HL-60 (cell line): ENCODE data around the gene DNAJB12.

ENCODE experiments used
- DNase-seq, 2 experiments: peaks; one replicate each; pipeline ENCODE4 v3.0.0-alpha.2; 2010 to 2020; ENCODE audit warnings: low read depth in 1 of 2, low spot score in 1 of 2
- H3K27ac ChIP-seq: fragments of 250-450 bp; sonication (Bioruptor Pico); replicated peaks from 2 replicates; pipeline ENCODE4 v1.5.1; 2020; ENCODE audit warnings: mild to moderate bottlenecking, moderate library complexity
- H3K27me3 ChIP-seq: fragments of 250-450 bp; sonication (Bioruptor Pico); 2 replicates; pipeline ENCODE4 v1.5.1; 2021; ENCODE audit warnings: mild to moderate bottlenecking, moderate library complexity; ENCODE audit not compliant: insufficient read depth, poor library complexity, severe bottlenecking
- H3K4me3 ChIP-seq: replicated peaks from 2 replicates; pipeline ENCODE4 v1.5.1; 2011; ENCODE audit warnings: mild to moderate bottlenecking, control low read depth, low read length; ENCODE audit not compliant: insufficient read depth
- GABPA ChIP-seq: IDR thresholded peaks from 2 replicates; pipeline ENCODE4 v1.6.1; 2012; ENCODE audit warnings: low read depth
- POLR2AphosphoS5 ChIP-seq: IDR thresholded peaks from 2 replicates; pipeline ENCODE4 v1.6.1; 2012; ENCODE audit warnings: low read depth
- SPI1 ChIP-seq: IDR thresholded peaks from 2 replicates; pipeline ENCODE4 v1.6.1; 2012; ENCODE audit warnings: low read depth, mild to moderate bottlenecking, borderline replicate concordance
- TF ChIP-seq, protein P1 (sequence below): IDR thresholded peaks from one replicate; pipeline ENCODE4 v1.5.1; 2011; ENCODE audit warnings: low read length, control low read depth, inconsistent platforms; ENCODE audit not compliant: insufficient read depth
- TF ChIP-seq, protein P2 (sequence below): IDR thresholded peaks from 2 replicates; pipeline ENCODE4 v1.6.1; 2012; ENCODE audit warnings: low read depth; ENCODE audit not compliant: insufficient replicate concordance

DNAJB12 gene

DNA sequence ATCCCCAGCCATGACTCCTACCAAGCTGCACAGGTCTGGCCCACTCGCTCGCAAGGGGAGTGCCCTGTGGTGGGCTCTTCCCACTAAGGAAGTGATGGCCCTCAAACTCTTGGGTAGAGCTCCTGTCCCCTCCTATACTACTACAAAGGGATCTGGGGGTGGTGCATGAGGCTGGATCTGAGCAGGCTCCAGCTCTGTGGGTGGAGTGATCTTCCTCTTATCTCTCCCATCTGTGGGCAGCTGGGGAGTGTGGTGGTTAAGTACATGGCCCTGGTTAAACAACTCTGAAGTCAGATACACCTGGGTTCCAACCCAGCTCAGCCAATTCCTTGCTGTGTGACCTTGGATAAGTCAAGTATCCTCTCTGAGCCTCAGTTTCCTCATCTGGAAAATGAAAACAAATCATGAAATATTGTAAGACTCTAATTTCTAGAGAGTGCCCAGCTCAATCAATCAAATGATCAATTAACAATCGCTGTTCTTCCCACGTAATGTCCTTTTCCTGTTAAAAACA lies 63.6 kb downstream of the DNAJB12 start:
- Histone ChIP-seq H3K27me3 (no peaks in the 10 kb centered on the region), H3K27ac (peak overlapping the region; percentile 29; the same call in 1 of the 2 replicates), H3K4me3 (no peak overlapping the region)
- TF ChIP-seq, protein P1, sequence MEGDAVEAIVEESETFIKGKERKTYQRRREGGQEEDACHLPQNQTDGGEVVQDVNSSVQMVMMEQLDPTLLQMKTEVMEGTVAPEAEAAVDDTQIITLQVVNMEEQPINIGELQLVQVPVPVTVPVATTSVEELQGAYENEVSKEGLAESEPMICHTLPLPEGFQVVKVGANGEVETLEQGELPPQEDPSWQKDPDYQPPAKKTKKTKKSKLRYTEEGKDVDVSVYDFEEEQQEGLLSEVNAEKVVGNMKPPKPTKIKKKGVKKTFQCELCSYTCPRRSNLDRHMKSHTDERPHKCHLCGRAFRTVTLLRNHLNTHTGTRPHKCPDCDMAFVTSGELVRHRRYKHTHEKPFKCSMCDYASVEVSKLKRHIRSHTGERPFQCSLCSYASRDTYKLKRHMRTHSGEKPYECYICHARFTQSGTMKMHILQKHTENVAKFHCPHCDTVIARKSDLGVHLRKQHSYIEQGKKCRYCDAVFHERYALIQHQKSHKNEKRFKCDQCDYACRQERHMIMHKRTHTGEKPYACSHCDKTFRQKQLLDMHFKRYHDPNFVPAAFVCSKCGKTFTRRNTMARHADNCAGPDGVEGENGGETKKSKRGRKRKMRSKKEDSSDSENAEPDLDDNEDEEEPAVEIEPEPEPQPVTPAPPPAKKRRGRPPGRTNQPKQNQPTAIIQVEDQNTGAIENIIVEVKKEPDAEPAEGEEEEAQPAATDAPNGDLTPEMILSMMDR, result no peak
- TF ChIP-seq POLR2AphosphoS5 (peak; percentile 63; the same call in 1 of the 2 replicates), GABPA (no peak), SPI1 (no peak)
- TF ChIP-seq, protein P2, sequence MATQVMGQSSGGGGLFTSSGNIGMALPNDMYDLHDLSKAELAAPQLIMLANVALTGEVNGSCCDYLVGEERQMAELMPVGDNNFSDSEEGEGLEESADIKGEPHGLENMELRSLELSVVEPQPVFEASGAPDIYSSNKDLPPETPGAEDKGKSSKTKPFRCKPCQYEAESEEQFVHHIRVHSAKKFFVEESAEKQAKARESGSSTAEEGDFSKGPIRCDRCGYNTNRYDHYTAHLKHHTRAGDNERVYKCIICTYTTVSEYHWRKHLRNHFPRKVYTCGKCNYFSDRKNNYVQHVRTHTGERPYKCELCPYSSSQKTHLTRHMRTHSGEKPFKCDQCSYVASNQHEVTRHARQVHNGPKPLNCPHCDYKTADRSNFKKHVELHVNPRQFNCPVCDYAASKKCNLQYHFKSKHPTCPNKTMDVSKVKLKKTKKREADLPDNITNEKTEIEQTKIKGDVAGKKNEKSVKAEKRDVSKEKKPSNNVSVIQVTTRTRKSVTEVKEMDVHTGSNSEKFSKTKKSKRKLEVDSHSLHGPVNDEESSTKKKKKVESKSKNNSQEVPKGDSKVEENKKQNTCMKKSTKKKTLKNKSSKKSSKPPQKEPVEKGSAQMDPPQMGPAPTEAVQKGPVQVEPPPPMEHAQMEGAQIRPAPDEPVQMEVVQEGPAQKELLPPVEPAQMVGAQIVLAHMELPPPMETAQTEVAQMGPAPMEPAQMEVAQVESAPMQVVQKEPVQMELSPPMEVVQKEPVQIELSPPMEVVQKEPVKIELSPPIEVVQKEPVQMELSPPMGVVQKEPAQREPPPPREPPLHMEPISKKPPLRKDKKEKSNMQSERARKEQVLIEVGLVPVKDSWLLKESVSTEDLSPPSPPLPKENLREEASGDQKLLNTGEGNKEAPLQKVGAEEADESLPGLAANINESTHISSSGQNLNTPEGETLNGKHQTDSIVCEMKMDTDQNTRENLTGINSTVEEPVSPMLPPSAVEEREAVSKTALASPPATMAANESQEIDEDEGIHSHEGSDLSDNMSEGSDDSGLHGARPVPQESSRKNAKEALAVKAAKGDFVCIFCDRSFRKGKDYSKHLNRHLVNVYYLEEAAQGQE, result no peak
- peak in 1 of 2 experiments; percentile 77 for DNase-seq

DNA sequence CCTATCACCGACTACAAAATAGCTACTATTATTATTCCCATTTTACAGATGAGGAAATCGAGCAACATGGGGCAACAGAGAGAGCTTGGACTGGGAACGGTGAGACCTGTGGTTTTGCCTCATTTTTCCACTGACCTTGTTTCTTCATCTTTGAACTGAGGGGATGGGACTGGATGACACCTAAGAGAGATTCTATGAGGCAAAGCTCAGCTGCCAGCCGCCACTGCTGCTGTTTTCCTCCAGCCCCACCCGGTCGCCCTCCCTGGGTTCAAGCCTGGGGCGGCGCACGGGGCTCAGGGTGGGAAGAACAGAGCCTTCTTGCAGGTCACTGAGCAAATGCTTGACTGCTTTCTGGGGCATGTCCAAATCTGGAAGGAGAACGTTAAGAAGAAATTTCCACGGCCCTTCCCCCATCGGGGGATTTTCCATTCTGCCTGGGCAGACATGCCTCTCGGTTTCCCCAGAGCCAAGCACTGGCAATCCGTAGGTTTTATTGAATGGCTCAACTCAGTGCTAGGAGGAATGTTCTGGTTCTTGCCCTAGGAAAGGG lies 68.7 kb downstream of the DNAJB12 start:
- Histone ChIP-seq H3K4me3 (no peak overlapping the region), H3K27me3 (no peaks in the 10 kb centered on the region), H3K27ac (no peak overlapping the region)
- DNase-seq, result no peak
- TF ChIP-seq, protein P1, result no peak
- TF ChIP-seq POLR2AphosphoS5 (no peak), GABPA (no peak), SPI1 (no peak)
- TF ChIP-seq, protein P2, result no peak

DNA sequence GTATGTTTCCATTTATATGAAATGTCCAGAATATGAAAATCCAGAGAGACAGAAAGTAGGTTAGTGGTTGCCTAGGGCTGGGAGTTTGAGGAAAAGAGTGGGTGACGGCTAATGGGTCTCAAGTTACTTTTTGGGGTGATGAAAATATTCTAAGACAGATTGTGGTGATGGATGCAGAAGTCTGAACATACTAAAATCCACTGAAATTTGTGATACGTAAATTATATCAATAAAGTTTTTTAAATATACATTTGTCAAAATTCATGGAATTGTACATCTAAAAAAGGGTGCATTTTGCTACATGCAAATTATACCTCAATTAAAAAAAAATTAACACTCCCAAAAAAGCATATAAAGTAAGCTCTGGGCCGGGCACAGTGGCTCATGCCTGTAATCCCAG lies 71.6 kb downstream of the DNAJB12 start:
- no peak for DNase-seq
- Histone ChIP-seq H3K27ac (peak overlapping the region; percentile 39), H3K4me3 (no peak overlapping the region), H3K27me3 (no peaks in the 10 kb centered on the region)
- TF ChIP-seq, protein P1, result no peak
- TF ChIP-seq SPI1 (no peak), GABPA (no peak), POLR2AphosphoS5 (no peak)
- TF ChIP-seq, protein P2, result no peak
